ENCODE measurements around the gene LYL1.

DNA sequence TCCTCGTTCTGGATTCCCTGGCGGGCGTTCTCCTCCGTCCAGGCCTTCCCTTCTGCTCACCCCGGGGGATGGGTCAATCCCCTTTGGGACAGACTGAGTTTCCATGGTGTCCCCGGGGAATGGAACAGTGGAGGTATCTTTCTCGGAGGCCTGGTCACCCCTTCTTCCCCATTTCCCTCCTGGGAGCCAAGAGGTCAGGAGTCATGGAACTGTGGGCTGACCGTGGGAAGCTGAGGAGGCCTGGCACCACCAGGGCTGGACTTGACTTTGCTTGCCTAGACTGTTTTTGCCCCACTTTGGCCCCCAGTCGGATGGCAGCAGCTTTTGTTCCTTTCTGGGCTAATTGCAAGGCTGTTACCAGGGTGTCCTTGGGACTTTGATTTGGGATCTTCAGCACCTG, 17.4 kb upstream of the LYL1 start:
- TF ChIP-seq POLR2AphosphoS5 (IDR thresholded peaks at IDR 0.05; ENCODE audit: low read depth) = no peak
- TF ChIP-seq, protein P1, sequence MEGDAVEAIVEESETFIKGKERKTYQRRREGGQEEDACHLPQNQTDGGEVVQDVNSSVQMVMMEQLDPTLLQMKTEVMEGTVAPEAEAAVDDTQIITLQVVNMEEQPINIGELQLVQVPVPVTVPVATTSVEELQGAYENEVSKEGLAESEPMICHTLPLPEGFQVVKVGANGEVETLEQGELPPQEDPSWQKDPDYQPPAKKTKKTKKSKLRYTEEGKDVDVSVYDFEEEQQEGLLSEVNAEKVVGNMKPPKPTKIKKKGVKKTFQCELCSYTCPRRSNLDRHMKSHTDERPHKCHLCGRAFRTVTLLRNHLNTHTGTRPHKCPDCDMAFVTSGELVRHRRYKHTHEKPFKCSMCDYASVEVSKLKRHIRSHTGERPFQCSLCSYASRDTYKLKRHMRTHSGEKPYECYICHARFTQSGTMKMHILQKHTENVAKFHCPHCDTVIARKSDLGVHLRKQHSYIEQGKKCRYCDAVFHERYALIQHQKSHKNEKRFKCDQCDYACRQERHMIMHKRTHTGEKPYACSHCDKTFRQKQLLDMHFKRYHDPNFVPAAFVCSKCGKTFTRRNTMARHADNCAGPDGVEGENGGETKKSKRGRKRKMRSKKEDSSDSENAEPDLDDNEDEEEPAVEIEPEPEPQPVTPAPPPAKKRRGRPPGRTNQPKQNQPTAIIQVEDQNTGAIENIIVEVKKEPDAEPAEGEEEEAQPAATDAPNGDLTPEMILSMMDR (IDR thresholded peaks at IDR 0.05; ENCODE audit: insufficient read depth, low read length) = no peak

Data from HL-60 (cell line).